H9 (cell line): Measurements from ENCODE around the gene ARID1B. TPM values are rescaled to one million over a fixed set of nuclear protein-coding genes. Genes with fewer than 3 reads are reported as not detected.

Experiments used
- DNase-seq: peaks from one replicate; pipeline ENCODE4 v3.0.0-alpha.2; 2017
- H2AFZ ChIP-seq: one replicate; pipeline ENCODE4 v1.6.1; 2013; ENCODE audit warnings: mild to moderate bottlenecking, low read length, control low read depth, moderate library complexity
- H2AK5ac ChIP-seq: 2 replicates; pipeline ENCODE4 v1.6.1; 2013; ENCODE audit warnings: low read length, control low read depth, mixed read lengths; ENCODE audit not compliant: insufficient read length
- H2BK120ac ChIP-seq: one replicate; pipeline ENCODE4 v1.6.1; 2013; ENCODE audit warnings: low read depth, mild to moderate bottlenecking, low read length, control low read depth, inconsistent platforms; ENCODE audit not compliant: poor library complexity, severe bottlenecking
- H2BK12ac ChIP-seq: 2 replicates; pipeline ENCODE4 v1.6.1; 2013; ENCODE audit warnings: low read length, control low read depth, mixed read lengths, low read depth; ENCODE audit not compliant: insufficient read length
- H2BK15ac ChIP-seq: 2 replicates; pipeline ENCODE4 v1.6.1; 2013; ENCODE audit warnings: low read depth, low read length, control low read depth
- H2BK20ac ChIP-seq: one replicate; pipeline ENCODE4 v1.6.1; 2013; ENCODE audit warnings: low read depth, mild to moderate bottlenecking, low read length, control low read depth, inconsistent platforms; ENCODE audit not compliant: poor library complexity, severe bottlenecking
- H2BK5ac ChIP-seq: 2 replicates; pipeline ENCODE4 v1.6.1; 2013; ENCODE audit warnings: low read length, control low read depth, mixed read lengths; ENCODE audit not compliant: insufficient read length
- H3K14ac ChIP-seq: 2 replicates; pipeline ENCODE4 v1.6.1; 2013; ENCODE audit warnings: low read length, control low read depth; ENCODE audit not compliant: insufficient read depth
- H3K18ac ChIP-seq: 2 replicates; pipeline ENCODE4 v1.6.1; 2013; ENCODE audit warnings: low read depth, mild to moderate bottlenecking, mixed read lengths, low read length, control low read depth; ENCODE audit not compliant: insufficient read length
- H3K23ac ChIP-seq: 2 replicates; pipeline ENCODE4 v1.6.1; 2013; ENCODE audit warnings: low read length, control low read depth, mixed read lengths, low read depth; ENCODE audit not compliant: insufficient read length
- H3K23me2 ChIP-seq: 2 replicates; pipeline ENCODE4 v1.6.1; 2013; ENCODE audit warnings: low read depth, mild to moderate bottlenecking, mixed read lengths, low read length, control low read depth; ENCODE audit not compliant: insufficient read length, poor library complexity, severe bottlenecking
- H3K27ac ChIP-seq: 2 replicates; pipeline ENCODE4 v1.5.1; 2013; ENCODE audit warnings: low read length, control low read depth, mixed read lengths, low read depth; ENCODE audit not compliant: insufficient read length
- H3K27me3 ChIP-seq: 2 replicates; pipeline ENCODE4 v1.6.1; 2013; ENCODE audit warnings: low read length, control low read depth, inconsistent platforms; ENCODE audit not compliant: insufficient read depth
- H3K4ac ChIP-seq: 2 replicates; pipeline ENCODE4 v1.6.1; 2013; ENCODE audit warnings: low read depth, mild to moderate bottlenecking, control low read depth, inconsistent platforms, low read length, moderate library complexity
- H3K4me1 ChIP-seq: 2 replicates; pipeline ENCODE4 v1.6.1; 2013; ENCODE audit warnings: low read length, control low read depth, inconsistent platforms; ENCODE audit not compliant: insufficient read depth
- H3K4me2 ChIP-seq: 2 replicates; pipeline ENCODE4 v1.6.1; 2013; ENCODE audit warnings: low read length, control low read depth, mixed read lengths; ENCODE audit not compliant: insufficient read length, insufficient read depth
- H3K56ac ChIP-seq: 2 replicates; pipeline ENCODE4 v1.6.1; 2013; ENCODE audit warnings: low read depth, mild to moderate bottlenecking, mixed read lengths, low read length, control low read depth; ENCODE audit not compliant: insufficient read length
- H3K79me1 ChIP-seq: 2 replicates; pipeline ENCODE4 v1.6.1; 2013; ENCODE audit warnings: low read depth, mild to moderate bottlenecking, moderate library complexity, low read length, control low read depth, inconsistent platforms; ENCODE audit not compliant: insufficient read depth, poor library complexity, severe bottlenecking
- H3K79me2 ChIP-seq: 2 replicates; pipeline ENCODE4 v1.6.1; 2013; ENCODE audit warnings: low read length, control low read depth, inconsistent platforms; ENCODE audit not compliant: insufficient read depth
- H3K9ac ChIP-seq: 2 replicates; pipeline ENCODE4 v1.6.1; 2013; ENCODE audit warnings: low read length, control low read depth, mixed read lengths; ENCODE audit not compliant: insufficient read length; ENCODE audit errors: extremely low read depth
- H3K9me3 ChIP-seq: one replicate; pipeline ENCODE4 v1.6.1; 2013; ENCODE audit warnings: low read depth, low read length, inconsistent platforms; ENCODE audit not compliant: control insufficient read depth
- H3T11ph ChIP-seq: one replicate; pipeline ENCODE4 v1.6.1; 2013; ENCODE audit warnings: mild to moderate bottlenecking, low read length, control low read depth, inconsistent platforms
- H4K20me1 ChIP-seq: one replicate; pipeline ENCODE4 v1.6.1; 2013; ENCODE audit not compliant: control insufficient read depth, insufficient read length, insufficient read depth
- H4K5ac ChIP-seq: 2 replicates; pipeline ENCODE4 v1.6.1; 2013; ENCODE audit warnings: low read depth, mild to moderate bottlenecking, mixed read lengths, low read length, control low read depth; ENCODE audit not compliant: insufficient read length
- H4K8ac ChIP-seq: replicated peaks from 2 replicates; pipeline ENCODE4 v1.6.1; 2013; ENCODE audit warnings: low read length, control low read depth, mixed read lengths, low read depth; ENCODE audit not compliant: insufficient read length
- H4K91ac ChIP-seq: 2 replicates; pipeline ENCODE4 v1.6.1; 2013; ENCODE audit warnings: low read depth, mild to moderate bottlenecking, moderate library complexity, mixed read lengths, low read length, control low read depth; ENCODE audit not compliant: insufficient read length
- H3K27ac Mint-ChIP-seq, 3 experiments: 2 replicates in 2 of 3; 3 replicates in 1 of 3; pipeline ENCODE4 v1.8.0; 2020 to 2021; ENCODE audit warnings: mixed read lengths in 3 of 3, mild to moderate bottlenecking in 1 of 3, moderate library complexity in 1 of 3
- H3K27me3 Mint-ChIP-seq: 2 replicates; pipeline ENCODE4 v1.8.0; 2021; ENCODE audit warnings: low read depth, mild to moderate bottlenecking, moderate library complexity, mixed read lengths
- H3K36me3 Mint-ChIP-seq, 3 experiments: 2 replicates in 2 of 3; 3 replicates in 1 of 3; pipeline ENCODE4 v1.8.0; 2020 to 2021; ENCODE audit warnings: low read depth in 3 of 3, mixed read lengths in 3 of 3; ENCODE audit not compliant: insufficient read depth in 1 of 3
- H3K4me1 Mint-ChIP-seq, 2 experiments: 2 replicates each; pipeline ENCODE4 v1.8.0; 2020; ENCODE audit warnings: mixed read lengths in 2 of 2
- H3K4me3 Mint-ChIP-seq, 2 experiments: 2 replicates in 1 of 2; 3 replicates in 1 of 2; pipeline ENCODE4 v1.8.0; 2020 to 2021; ENCODE audit warnings: mild to moderate bottlenecking in 2 of 2, mixed read lengths in 2 of 2, moderate library complexity in 1 of 2
- H3K9me3 Mint-ChIP-seq, 2 experiments: 2 replicates in 1 of 2; 3 replicates in 1 of 2; pipeline ENCODE4 v1.8.0; 2020; ENCODE audit warnings: mild to moderate bottlenecking in 2 of 2, mixed read lengths in 2 of 2, moderate library complexity in 1 of 2
- CTCF ChIP-seq: fragments of 200-600 bp; sonication (generic); conservative IDR thresholded peaks from 3 replicates; pipeline ENCODE4 v1.8.0; 2021; ENCODE audit warnings: antibody characterized with exemption, mild to moderate bottlenecking
- WGBS: extraction: QIAGEN DNeasy Blood & Tissue Kit; methylation state at CpG from one replicate; pipeline ENCODE4 v1.1.7; 2013; ENCODE audit warnings: missing lambda C conversion rate, low lambda C conversion rate, mixed read lengths; ENCODE audit not compliant: insufficient read length; ENCODE audit errors: extremely low coverage; 5-methylcytosine and 5-hydroxymethylcytosine counted together
- total RNA-seq: library from RNA; stranded (reverse); gene quantifications from 2 replicates; pipeline ENCODE4 v1.2.1, GENCODE V29; 2021

Gene ARID1B
- total RNA-seq, 1 experiment from 2014 or later = 88.2 TPM

GRCh38 chr6:156938143-156938542 lies 161.0 kb downstream of the ARID1B start:
- no peaks in the 10 kb centered on the region for H3K23me2 ChIP-seq
- H3K79me1 ChIP-seq = peaks cover 5% of the 10 kb centered on the region
- H2BK15ac ChIP-seq = no peak overlapping the region
- no peak overlapping the region for H4K8ac ChIP-seq
- Mint-ChIP-seq H3K27ac (no peak overlapping the region), H3K27me3 (no peaks in the 10 kb centered on the region), H3K36me3 (peaks cover 3 to 11% (median 8%) of the 10 kb centered on the region in 3 experiments; a peak in 6 of 7 replicates), H3K4me3 (no peak overlapping the region), H3K9me3 (no peaks in the 10 kb centered on the region), H3K4me1 (peaks cover 48 to 49% of the 10 kb centered on the region in 2 experiments)
- H3K27me3 ChIP-seq = no peaks in the 10 kb centered on the region
- no peak overlapping the region for H2BK20ac ChIP-seq
- TF ChIP-seq CTCF = no peak
- no peak overlapping the region for H3K14ac ChIP-seq
- no peak overlapping the region for H2BK120ac ChIP-seq
- H3K9ac ChIP-seq = no peak overlapping the region
- peaks cover 4% of the 10 kb centered on the region; the same call in 1 of the 2 replicates for H3K4me1 ChIP-seq
- H3K4me2 ChIP-seq = no peak overlapping the region
- no CpG with 5 or more reads among the region's 1 CpG for WGBS
- no peak overlapping the region for H4K91ac ChIP-seq
- no peak overlapping the region for H2AFZ ChIP-seq
- no peak overlapping the region for H3T11ph ChIP-seq
- no peak overlapping the region for H3K18ac ChIP-seq
- no peak overlapping the region for H2AK5ac ChIP-seq
- no peak overlapping the region for H3K27ac ChIP-seq
- H2BK5ac ChIP-seq = no peak overlapping the region
- H3K4ac ChIP-seq = no peak overlapping the region
- H2BK12ac ChIP-seq = no peak overlapping the region
- no peak overlapping the region for H4K5ac ChIP-seq
- H3K23ac ChIP-seq = no peak overlapping the region
- H3K79me2 ChIP-seq = peaks cover 9% of the 10 kb centered on the region; the same call in 1 of the 2 replicates
- no peak overlapping the region for H3K56ac ChIP-seq
- no peaks in the 10 kb centered on the region for H3K9me3 ChIP-seq
- DNase-seq = no peak
- H4K20me1 ChIP-seq = no peaks in the 10 kb centered on the region
